CD4-positive, alpha-beta T cell (primary cell): ENCODE results near the gene ODC1. TPM values are rescaled to one million over a fixed set of nuclear protein-coding genes. Genes with fewer than 3 reads are reported as not detected.

Source experiments
- ATAC-seq: fragments of 200-7000 bp; cut with Tn5 transposase; one replicate; pipeline ENCODE4 v1.10.0; 2022; ENCODE audit warnings: mild to moderate bottlenecking; ENCODE audit not compliant: poor library complexity
- CTCF ChIA-PET: fragments of 350-600 bp; sonication (Branson Sonifier 250); formaldehyde crosslinking; loops from one replicate; lab custom pipeline; 2021; ENCODE audit warnings: antibody characterized with exemption, inconsistent platforms; lab: Charles Lee
- POLR2A ChIA-PET: fragments of 350-600 bp; sonication (Branson Sonifier 250); formaldehyde crosslinking; loops from one replicate; lab custom pipeline; 2021; ENCODE audit warnings: antibody characterized with exemption, inconsistent platforms; lab: Charles Lee
- DNase-seq, 14 experiments: peaks; one replicate each; pipeline ENCODE4 v3.0.0-alpha.2; 2013 to 2020; ENCODE audit warnings: mixed read lengths in 2 of 14
- H3K27ac ChIP-seq, 2 donors: one replicate each; pipeline versions ENCODE4 v1.5.1 to v1.7.0; 2013; ENCODE audit warnings: low read length in 2 of 2, low read depth in 1 of 2, mild to moderate bottlenecking in 1 of 2
- H3K27me3 ChIP-seq, 2 experiments: 1 replicate in 1 of 2; 2 replicates in 1 of 2; pipeline versions ENCODE4 v1.6.1 to v1.7.0; 2013; ENCODE audit warnings: low read length in 2 of 2, control low read depth in 1 of 2, mild to moderate bottlenecking in 1 of 2, moderate library complexity in 1 of 2; ENCODE audit not compliant: insufficient read depth in 2 of 2, control insufficient read depth in 1 of 2
- H3K36me3 ChIP-seq: one replicate; pipeline ENCODE4 v1.6.1; 2013; ENCODE audit warnings: low read length, control low read depth; ENCODE audit not compliant: insufficient read depth
- H3K4me1 ChIP-seq: one replicate; pipeline ENCODE4 v1.6.1; 2013; ENCODE audit warnings: low read length, control low read depth; ENCODE audit not compliant: insufficient read depth
- H3K4me3 ChIP-seq: one replicate; pipeline ENCODE4 v1.5.1; 2013; ENCODE audit warnings: mild to moderate bottlenecking, low read length, moderate library complexity
- H3K9me3 ChIP-seq, 2 experiments: 1 replicate in 1 of 2; 2 replicates in 1 of 2; pipeline versions ENCODE4 v1.6.1 to v1.7.0; 2013; ENCODE audit warnings: low read length in 2 of 2, mild to moderate bottlenecking in 2 of 2, control low read depth in 1 of 2, moderate library complexity in 1 of 2; ENCODE audit not compliant: control insufficient read depth in 1 of 2, insufficient read depth in 1 of 2
- H3K27ac Mint-ChIP-seq: one replicate; pipeline ENCODE4 v1.8.0; 2020; ENCODE audit warnings: mixed read lengths
- H3K27me3 Mint-ChIP-seq: one replicate; pipeline ENCODE4 v1.8.0; 2021; ENCODE audit warnings: mixed read lengths
- H3K36me3 Mint-ChIP-seq: one replicate; pipeline ENCODE4 v1.8.0; 2021; ENCODE audit warnings: low read depth, mixed read lengths
- H3K4me1 Mint-ChIP-seq: one replicate; pipeline ENCODE4 v1.8.0; 2021; ENCODE audit warnings: low read depth, mixed read lengths
- H3K4me3 Mint-ChIP-seq: one replicate; pipeline ENCODE4 v1.8.0; 2020; ENCODE audit warnings: mild to moderate bottlenecking, mixed read lengths
- H3K9me3 Mint-ChIP-seq: one replicate; pipeline ENCODE4 v1.8.0; 2020; ENCODE audit warnings: mixed read lengths
- CTCF ChIP-seq: fragments of 200-600 bp; IDR thresholded peaks from one replicate; pipeline ENCODE4 v1.8.0; 2022; ENCODE audit warnings: antibody characterized with exemption, mild to moderate bottlenecking
- intact Hi-C, 2 experiments: fragments of 100-400 bp; cut with DNase I in 1 of 2; cut with micrococcal nuclease in 1 of 2; formaldehyde crosslinking; loops; one replicate each; pipeline versions ENCODE4 v1.15.1 to v1.9.0; 2023 to 2025; cut with DNase I, micrococcal nuclease
- total RNA-seq, 174 experiments: library from RNA in 2 of 174; stranded (reverse) in 2 of 174; gene quantifications; one replicate each; pipeline ENCODE4 v1.2.3 and lab custom pipeline; 2021 to 2026

The ODC1 gene
- total RNA-seq, 2 experiments from 2014 or later = 162 to 164 TPM

- Histone ChIP-seq H3K36me3 (no peaks in the 10 kb centered on the region), H3K9me3 (no peaks in the 10 kb centered on the region), H3K27me3 (no peaks in the 10 kb centered on the region), H3K4me3 (no peak overlapping the region), H3K27ac (no peak overlapping the region), H3K4me1 (no peaks in the 10 kb centered on the region)
- intact Hi-C loops = no loop called here
- ATAC-seq = no peak
- Mint-ChIP-seq H3K27ac (no peak overlapping the region), H3K4me1 (no peaks in the 10 kb centered on the region), H3K27me3 (no peaks in the 10 kb centered on the region), H3K36me3 (no peaks in the 10 kb centered on the region), H3K9me3 (no peaks in the 10 kb centered on the region), H3K4me3 (no peak overlapping the region)
- no peak for DNase-seq
- no peak for TF ChIP-seq CTCF
- ChIA-PET POLR2A (no interaction called here), CTCF (no interaction called here)
Measured at GRCh38 chr2:10465910-10466309, 17.8 kb upstream of the ODC1 start.

GRCh38 chr2:10462178-10463083 is 14.3 kb upstream of the ODC1 start:
- intact Hi-C loops = no loop called here
- Mint-ChIP-seq H3K27me3 (no peaks in the 10 kb centered on the region), H3K36me3 (no peaks in the 10 kb centered on the region), H3K4me1 (no peaks in the 10 kb centered on the region), H3K9me3 (no peaks in the 10 kb centered on the region), H3K4me3 (no peak overlapping the region), H3K27ac (no peak overlapping the region)
- ChIA-PET CTCF (no interaction called here), POLR2A (no interaction called here)
- peaks cover 0 to 2% of the 10 kb centered on the region in 2 experiments for H3K27me3 ChIP-seq
- no peaks in the 10 kb centered on the region for H3K9me3 ChIP-seq
- no peak overlapping the region for H3K27ac ChIP-seq
- DNase-seq (no peak), ATAC-seq (no peak)
- H3K4me3 ChIP-seq = no peak overlapping the region
- H3K36me3 ChIP-seq = no peaks in the 10 kb centered on the region
- no peaks in the 10 kb centered on the region for H3K4me1 ChIP-seq
- no peak for TF ChIP-seq CTCF

GRCh38 chr2:10460366-10460796 is 12.3 kb upstream of the ODC1 start:
- ATAC-seq (no peak), DNase-seq (no peak)
- Histone ChIP-seq H3K27ac (no peak overlapping the region), H3K4me3 (no peak overlapping the region), H3K9me3 (no peaks in the 10 kb centered on the region), H3K4me1 (no peaks in the 10 kb centered on the region), H3K36me3 (no peaks in the 10 kb centered on the region), H3K27me3 (peaks cover 0 to 2% of the 10 kb centered on the region in 2 experiments)
- H3K9me3 Mint-ChIP-seq = no peaks in the 10 kb centered on the region
- POLR2A ChIA-PET = no interaction called here
- CTCF ChIA-PET = interaction anchor here (0.6 to 1.4 kb wide), 2 partner anchors 25 to 50 kb away, joined by 4 read pairs; no protein-coding TSS in a partner anchor
- H3K4me1 Mint-ChIP-seq = no peaks in the 10 kb centered on the region
- H3K27ac Mint-ChIP-seq = no peak overlapping the region
- H3K27me3 Mint-ChIP-seq = no peaks in the 10 kb centered on the region
- intact Hi-C loops = no loop called here
- TF ChIP-seq CTCF = no peak
- H3K36me3 Mint-ChIP-seq = no peaks in the 10 kb centered on the region
- H3K4me3 Mint-ChIP-seq = no peak overlapping the region
